Measurements from ENCODE around the gene NTM.

NTM gene

DNA sequence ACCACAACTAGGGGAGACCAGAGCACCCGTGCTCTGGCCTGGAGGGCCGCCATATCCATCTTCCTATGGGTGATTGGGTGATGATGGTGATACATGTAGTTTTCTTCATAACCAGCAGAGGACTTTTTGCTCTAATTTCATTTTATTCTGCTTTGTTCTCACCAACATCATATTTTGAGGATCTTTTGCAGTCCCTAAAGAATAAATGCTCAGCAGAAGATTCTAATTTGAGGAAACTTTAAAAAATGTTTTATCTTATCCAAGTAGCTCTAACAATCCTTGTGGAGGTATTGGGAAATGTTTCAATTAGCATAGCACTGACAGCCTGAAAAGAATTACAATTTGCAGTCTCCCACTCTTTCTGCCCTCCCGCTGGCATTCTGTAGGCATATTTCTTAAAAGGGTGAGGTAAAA, 544.0 kb downstream of the NTM start:
- no peak overlapping the region for H4K8ac ChIP-seq (ENCODE audit: low read length)
- H3K9me3 ChIP-seq (ENCODE audit: control insufficient read depth, low read length), result no peaks in the 10 kb centered on the region
- no CpG with 5 or more reads among the region's 3 CpGs for whole genome bisulfite sequencing
- DNase-seq, result no peak
- H3K79me1 ChIP-seq (replicated peaks; ENCODE audit: low read length, poor library complexity, severe bottlenecking), result peaks cover 2% of the 10 kb centered on the region
- H3K4me1 ChIP-seq (ENCODE audit: control insufficient read depth, insufficient read depth, low read depth, low read length), result peaks cover 22% of the 10 kb centered on the region
- peak overlapping the region; percentile 99 for H3K27ac ChIP-seq (ENCODE audit: low read length, poor library complexity, severe bottlenecking)
- no peak overlapping the region for H3K4ac ChIP-seq (ENCODE audit: low read depth in 1 of 2, low read length in 2 of 2)
- H3K14ac ChIP-seq (ENCODE audit: low read length in 2 of 2), result no peak overlapping the region
- no peak overlapping the region for H4K91ac ChIP-seq (ENCODE audit: low read length)
- no peak overlapping the region for H3K23ac ChIP-seq (ENCODE audit: low read length in 2 of 2)
- H3K36me3 ChIP-seq (ENCODE audit: control insufficient read depth in 1 of 2, insufficient read depth in 2 of 2, low read depth in 1 of 2, low read length in 2 of 2), result peaks cover 0 to 24% of the 10 kb centered on the region in 2 experiments
- H2BK120ac ChIP-seq (ENCODE audit: low read depth, low read length), result no peak overlapping the region
- H3K18ac ChIP-seq (ENCODE audit: low read depth in 1 of 2, low read length in 2 of 2), result no peak overlapping the region
- H3K4me2 ChIP-seq (ENCODE audit: low read length, poor library complexity, severe bottlenecking), result no peak overlapping the region
- no peak overlapping the region for H3K4me3 ChIP-seq (ENCODE audit: insufficient read depth in 1 of 2, low read depth in 1 of 2, low read length in 2 of 2)
- no peak overlapping the region for H2BK5ac ChIP-seq (ENCODE audit: low read depth, low read length, poor library complexity, severe bottlenecking)
- no peak overlapping the region for H2AFZ ChIP-seq (ENCODE audit: low read depth, low read length)
- no peak overlapping the region for H2BK15ac ChIP-seq (ENCODE audit: low read depth, poor library complexity, severe bottlenecking)
- H2BK12ac ChIP-seq (ENCODE audit: low read length in 2 of 2), result no peak overlapping the region
- no peak overlapping the region for H3K9ac ChIP-seq (ENCODE audit: low read length)
- H3K27me3 ChIP-seq (ENCODE audit: control insufficient read depth in 1 of 2, insufficient read depth in 1 of 2, low read length in 2 of 2), result no peaks in the 10 kb centered on the region
- no peak overlapping the region for H2AK5ac ChIP-seq (ENCODE audit: low read length, severe bottlenecking)

DNA sequence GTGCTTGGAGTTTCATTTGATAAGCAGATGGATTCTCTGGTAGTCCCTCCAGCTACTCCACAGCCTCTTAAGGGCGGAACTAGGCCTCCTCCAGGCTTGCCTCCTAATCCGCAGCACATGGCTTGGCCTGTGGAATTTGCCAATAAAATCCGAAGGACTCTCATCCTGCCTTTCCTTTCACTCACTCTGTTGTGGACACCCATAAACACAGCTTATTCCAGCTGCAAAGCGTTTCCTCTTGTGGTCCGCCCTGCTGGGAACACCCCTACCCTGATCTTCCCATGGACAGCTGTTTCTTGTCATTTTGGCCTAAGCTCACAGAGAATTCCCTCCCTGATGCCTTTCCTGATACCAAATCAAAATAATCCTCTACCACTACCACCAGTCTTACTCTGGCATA, 546.2 kb downstream of the NTM start:
- H2BK120ac ChIP-seq (ENCODE audit: low read depth, low read length), result no peak overlapping the region
- no peak overlapping the region for H3K14ac ChIP-seq (ENCODE audit: low read length in 2 of 2)
- no peak overlapping the region for H4K91ac ChIP-seq (ENCODE audit: low read length)
- no peak overlapping the region for H2BK5ac ChIP-seq (ENCODE audit: low read depth, low read length, poor library complexity, severe bottlenecking)
- H3K36me3 ChIP-seq (ENCODE audit: control insufficient read depth in 1 of 2, insufficient read depth in 2 of 2, low read depth in 1 of 2, low read length in 2 of 2), result peaks cover 0 to 26% of the 10 kb centered on the region in 2 experiments
- no peak overlapping the region for H3K9ac ChIP-seq (ENCODE audit: low read length)
- H3K27ac ChIP-seq (ENCODE audit: low read length, poor library complexity, severe bottlenecking), result no peak overlapping the region
- H3K4me3 ChIP-seq (ENCODE audit: insufficient read depth in 1 of 2, low read depth in 1 of 2, low read length in 2 of 2), result no peak overlapping the region
- H3K23ac ChIP-seq (ENCODE audit: low read length in 2 of 2), result no peak overlapping the region
- H3K9me3 ChIP-seq (ENCODE audit: control insufficient read depth, low read length), result no peaks in the 10 kb centered on the region
- H2AK5ac ChIP-seq (ENCODE audit: low read length, severe bottlenecking), result peak overlapping the region; percentile 76
- peak overlapping the region in 1 of 2 experiments; percentile 61 for H3K4ac ChIP-seq (ENCODE audit: low read depth in 1 of 2, low read length in 2 of 2)
- no peak overlapping the region for H2BK12ac ChIP-seq (ENCODE audit: low read length in 2 of 2)
- H3K4me2 ChIP-seq (ENCODE audit: low read length, poor library complexity, severe bottlenecking), result no peak overlapping the region
- peak; percentile 72 for DNase-seq
- peak overlapping the region; percentile 20 for H4K8ac ChIP-seq (ENCODE audit: low read length)
- no peak overlapping the region for H3K18ac ChIP-seq (ENCODE audit: low read depth in 1 of 2, low read length in 2 of 2)
- no peak overlapping the region for H2AFZ ChIP-seq (ENCODE audit: low read depth, low read length)
- H3K27me3 ChIP-seq (ENCODE audit: control insufficient read depth in 1 of 2, insufficient read depth in 1 of 2, low read length in 2 of 2), result no peaks in the 10 kb centered on the region
- H2BK15ac ChIP-seq (ENCODE audit: low read depth, poor library complexity, severe bottlenecking), result no peak overlapping the region
- H3K79me1 ChIP-seq (replicated peaks; ENCODE audit: low read length, poor library complexity, severe bottlenecking), result peaks cover 2% of the 10 kb centered on the region
- H3K4me1 ChIP-seq (ENCODE audit: control insufficient read depth, insufficient read depth, low read depth, low read length), result peaks cover 22% of the 10 kb centered on the region
- WGBS, result 57% methylated on average over 5 of the region's 5 CpGs

- H3K4ac ChIP-seq (ENCODE audit: low read depth in 1 of 2, low read length in 2 of 2), result no peak overlapping the region
- H3K9me3 ChIP-seq (ENCODE audit: control insufficient read depth, low read length), result no peaks in the 10 kb centered on the region
- peaks cover 0 to 32% of the 10 kb centered on the region in 2 experiments for H3K36me3 ChIP-seq (ENCODE audit: control insufficient read depth in 1 of 2, insufficient read depth in 2 of 2, low read depth in 1 of 2, low read length in 2 of 2)
- no peak overlapping the region for H4K8ac ChIP-seq (ENCODE audit: low read length)
- no peak overlapping the region for H3K23ac ChIP-seq (ENCODE audit: low read length in 2 of 2)
- H3K4me1 ChIP-seq (ENCODE audit: control insufficient read depth, insufficient read depth, low read depth, low read length), result peaks cover 19% of the 10 kb centered on the region
- no peak for DNase-seq
- WGBS, result 86% methylated on average over 10 of the region's 12 CpGs
- no peak overlapping the region for H2AK5ac ChIP-seq (ENCODE audit: low read length, severe bottlenecking)
- H4K91ac ChIP-seq (ENCODE audit: low read length), result no peak overlapping the region
- peak overlapping the region in 1 of 2 experiments; percentile 43 for H2BK12ac ChIP-seq (ENCODE audit: low read length in 2 of 2)
- H2AFZ ChIP-seq (ENCODE audit: low read depth, low read length), result no peak overlapping the region
- H3K79me1 ChIP-seq (replicated peaks; ENCODE audit: low read length, poor library complexity, severe bottlenecking), result peaks cover 2% of the 10 kb centered on the region
- no peak overlapping the region for H3K9ac ChIP-seq (ENCODE audit: low read length)
- no peak overlapping the region for H3K4me3 ChIP-seq (ENCODE audit: insufficient read depth in 1 of 2, low read depth in 1 of 2, low read length in 2 of 2)
- H2BK120ac ChIP-seq (ENCODE audit: low read depth, low read length), result no peak overlapping the region
- H3K18ac ChIP-seq (ENCODE audit: low read depth in 1 of 2, low read length in 2 of 2), result no peak overlapping the region
- H2BK5ac ChIP-seq (ENCODE audit: low read depth, low read length, poor library complexity, severe bottlenecking), result no peak overlapping the region
- no peak overlapping the region for H3K4me2 ChIP-seq (ENCODE audit: low read length, poor library complexity, severe bottlenecking)
- H3K27me3 ChIP-seq (ENCODE audit: control insufficient read depth in 1 of 2, insufficient read depth in 1 of 2, low read length in 2 of 2), result no peaks in the 10 kb centered on the region
- H2BK15ac ChIP-seq (ENCODE audit: low read depth, poor library complexity, severe bottlenecking), result no peak overlapping the region
- no peak overlapping the region for H3K27ac ChIP-seq (ENCODE audit: low read length, poor library complexity, severe bottlenecking)
- peak overlapping the region in 1 of 2 experiments; percentile 83 for H3K14ac ChIP-seq (ENCODE audit: low read length in 2 of 2)
These were observed 547.4 kb downstream of the NTM start for GRCh38 chr11:131917634-131918384.

- no peak overlapping the region for H4K8ac ChIP-seq (ENCODE audit: low read length)
- no peak overlapping the region for H3K18ac ChIP-seq (ENCODE audit: low read depth in 1 of 2, low read length in 2 of 2)
- no peaks in the 10 kb centered on the region for H3K27me3 ChIP-seq (ENCODE audit: control insufficient read depth in 1 of 2, insufficient read depth in 1 of 2, low read length in 2 of 2)
- H2AFZ ChIP-seq (ENCODE audit: low read depth, low read length), result no peak overlapping the region
- no peak overlapping the region for H2BK5ac ChIP-seq (ENCODE audit: low read depth, low read length, poor library complexity, severe bottlenecking)
- H3K4me1 ChIP-seq (ENCODE audit: control insufficient read depth, insufficient read depth, low read depth, low read length), result peaks cover 18% of the 10 kb centered on the region
- H2BK12ac ChIP-seq (ENCODE audit: low read length in 2 of 2), result no peak overlapping the region
- H3K36me3 ChIP-seq (ENCODE audit: control insufficient read depth in 1 of 2, insufficient read depth in 2 of 2, low read depth in 1 of 2, low read length in 2 of 2), result peaks cover 0 to 31% of the 10 kb centered on the region in 2 experiments
- no peak overlapping the region for H3K27ac ChIP-seq (ENCODE audit: low read length, poor library complexity, severe bottlenecking)
- H3K14ac ChIP-seq (ENCODE audit: low read length in 2 of 2), result no peak overlapping the region
- H3K79me1 ChIP-seq (replicated peaks; ENCODE audit: low read length, poor library complexity, severe bottlenecking), result peaks cover 2% of the 10 kb centered on the region
- no peak overlapping the region for H3K9ac ChIP-seq (ENCODE audit: low read length)
- H3K23ac ChIP-seq (ENCODE audit: low read length in 2 of 2), result no peak overlapping the region
- no peak overlapping the region for H3K4me3 ChIP-seq (ENCODE audit: insufficient read depth in 1 of 2, low read depth in 1 of 2, low read length in 2 of 2)
- no peak overlapping the region for H4K91ac ChIP-seq (ENCODE audit: low read length)
- no peak overlapping the region for H3K4ac ChIP-seq (ENCODE audit: low read depth in 1 of 2, low read length in 2 of 2)
- no peak overlapping the region for H2BK120ac ChIP-seq (ENCODE audit: low read depth, low read length)
- 70% methylated on average over 3 of the region's 4 CpGs for WGBS
- no peak overlapping the region for H2BK15ac ChIP-seq (ENCODE audit: low read depth, poor library complexity, severe bottlenecking)
- H3K9me3 ChIP-seq (ENCODE audit: control insufficient read depth, low read length), result no peaks in the 10 kb centered on the region
- H2AK5ac ChIP-seq (ENCODE audit: low read length, severe bottlenecking), result no peak overlapping the region
- no peak overlapping the region for H3K4me2 ChIP-seq (ENCODE audit: low read length, poor library complexity, severe bottlenecking)
- no peak for DNase-seq
These were observed 548.2 kb downstream of the NTM start for GRCh38 chr11:131918663-131919062.

All from mesenchymal stem cell (in vitro differentiated cells and primary cell).